IMR-90 (cell line): ENCODE data around the gene MAPK13. TPM values are rescaled to one million over a fixed set of nuclear protein-coding genes. Genes with fewer than 3 reads are reported as not detected.

Experiments used
- ATAC-seq: fragments of 200-7000 bp; cut with Tn5 transposase; 2 replicates; pipeline ENCODE4 v1.9.1; 2020; ENCODE audit warnings: low read depth, mild to moderate bottlenecking, moderate library complexity
- BruUV-seq: library from RNA; stranded (reverse); fragments of 400-500 nt; replicated peaks from 2 replicates; lab custom pipeline; 2021; lab: Mats Ljungman, UMichigan
- CTCF ChIA-PET: fragments of 300-600 bp; formaldehyde crosslinking; extraction: SDS; loops from one replicate; lab custom pipeline; 2021; ENCODE audit warnings: antibody characterized with exemption; lab: Yijun Ruan, JAX
- POLR2A ChIA-PET: fragments of 300-600 bp; sonication (Branson Sonifier 250); formaldehyde crosslinking; loops from one replicate; lab custom pipeline; 2022; ENCODE audit warnings: antibody characterized with exemption; ENCODE audit not compliant: unreplicated experiment; lab: Charles Lee
- DNase-seq: peaks from one replicate; pipeline ENCODE4 v3.0.0; 2013
- H2AFZ ChIP-seq: replicated peaks from 2 replicates; pipeline ENCODE3; 2013; ENCODE audit warnings: low read length, mild to moderate bottlenecking; ENCODE audit not compliant: poor library complexity
- H2AK5ac ChIP-seq: 2 replicates; pipeline ENCODE4 v1.6.1; 2013; ENCODE audit warnings: low read depth, low read length, inconsistent platforms
- H2AK9ac ChIP-seq: replicated peaks from 2 replicates; pipeline ENCODE3; 2013; ENCODE audit warnings: mild to moderate bottlenecking, low read depth, low read length, moderate library complexity; ENCODE audit not compliant: poor library complexity
- H2BK120ac ChIP-seq: 2 replicates; pipeline ENCODE4 v1.6.1; 2013; ENCODE audit warnings: low read depth, low read length, inconsistent platforms
- H2BK15ac ChIP-seq: 3 replicates; pipeline ENCODE4 v1.6.1; 2013; ENCODE audit warnings: low read depth, low read length, inconsistent platforms
- H2BK20ac ChIP-seq: 2 replicates; pipeline ENCODE4 v1.6.1; 2013; ENCODE audit warnings: low read depth, mild to moderate bottlenecking, inconsistent platforms, low read length, moderate library complexity
- H2BK5ac ChIP-seq: 2 replicates; pipeline ENCODE4 v1.6.1; 2013; ENCODE audit warnings: mild to moderate bottlenecking, low read depth, low read length, inconsistent platforms; ENCODE audit not compliant: poor library complexity, severe bottlenecking
- H3K14ac ChIP-seq: replicated peaks from 2 replicates; pipeline ENCODE4 v1.6.1; 2013; ENCODE audit warnings: low read depth, low read length, inconsistent platforms
- H3K18ac ChIP-seq: 2 replicates; pipeline ENCODE4 v1.6.1; 2013; ENCODE audit warnings: low read depth, low read length, control low read depth
- H3K23ac ChIP-seq: 2 replicates; pipeline ENCODE4 v1.6.1; 2013; ENCODE audit warnings: low read depth, low read length, inconsistent platforms
- H3K27ac ChIP-seq: 2 replicates; pipeline ENCODE4 v1.5.1; 2013; ENCODE audit warnings: mild to moderate bottlenecking, control low read depth, low read length; ENCODE audit not compliant: insufficient read depth
- H3K27me3 ChIP-seq: 2 replicates; pipeline ENCODE4 v1.6.1; 2013; ENCODE audit warnings: low read length; ENCODE audit not compliant: control insufficient read depth, insufficient read depth
- H3K36me3 ChIP-seq: 2 replicates; pipeline ENCODE4 v1.6.1; 2013; ENCODE audit warnings: low read length, mixed read lengths; ENCODE audit not compliant: control insufficient read depth, insufficient read depth
- H3K4ac ChIP-seq: 2 replicates; pipeline ENCODE4 v1.6.1; 2013; ENCODE audit warnings: low read depth, low read length, inconsistent platforms
- H3K4me1 ChIP-seq: 2 replicates; pipeline ENCODE4 v1.6.1; 2013; ENCODE audit warnings: low read length, mixed read lengths; ENCODE audit not compliant: control insufficient read depth, insufficient read depth
- H3K4me2 ChIP-seq: 2 replicates; pipeline ENCODE4 v1.6.1; 2013; ENCODE audit warnings: low read depth, mild to moderate bottlenecking, control low read depth, low read length, moderate library complexity
- H3K4me3 ChIP-seq: 2 replicates; pipeline ENCODE4 v1.5.1; 2013; ENCODE audit warnings: low read depth, mild to moderate bottlenecking, control low read depth, low read length, moderate library complexity; ENCODE audit not compliant: insufficient read depth
- H3K56ac ChIP-seq: 2 replicates; pipeline ENCODE4 v1.6.1; 2013; ENCODE audit warnings: low read length, inconsistent platforms; ENCODE audit not compliant: insufficient read depth; ENCODE audit errors: extremely low read depth
- H3K79me1 ChIP-seq, 2 experiments: 2 replicates each; pipeline ENCODE4 v1.6.1; 2013; ENCODE audit warnings: low read length in 2 of 2, inconsistent platforms in 1 of 2, low read depth in 1 of 2
- H3K9ac ChIP-seq: 2 replicates; pipeline ENCODE4 v1.6.1; 2013; ENCODE audit warnings: low read depth, low read length, control low read depth
- H3K9me1 ChIP-seq: 2 replicates; pipeline ENCODE4 v1.6.1; 2013; ENCODE audit warnings: low read length, inconsistent platforms; ENCODE audit not compliant: insufficient read depth
- H3K9me3 ChIP-seq: 2 replicates; pipeline ENCODE4 v1.6.1; 2013; ENCODE audit warnings: low read length; ENCODE audit not compliant: control insufficient read depth, insufficient read depth
- H4K20me1 ChIP-seq: 2 replicates; pipeline ENCODE4 v1.6.1; 2013; ENCODE audit warnings: low read length, inconsistent platforms; ENCODE audit not compliant: insufficient read depth
- H4K5ac ChIP-seq: 2 replicates; pipeline ENCODE4 v1.6.1; 2013; ENCODE audit warnings: mild to moderate bottlenecking, low read depth, low read length, control low read depth
- H4K8ac ChIP-seq, 2 experiments: 2 replicates each; pipeline ENCODE4 v1.6.1; 2013; ENCODE audit warnings: low read depth in 2 of 2, low read length in 2 of 2, control low read depth in 1 of 2, inconsistent platforms in 1 of 2
- H4K91ac ChIP-seq: 2 replicates; pipeline ENCODE4 v1.6.1; 2013; ENCODE audit warnings: low read depth, low read length, inconsistent platforms; ENCODE audit not compliant: insufficient read depth
- FOS ChIP-seq: fragments of 150-350 bp; IDR thresholded peaks from 2 replicates; pipeline ENCODE4 v1.6.1; 2016; ENCODE audit warnings: low read depth, low read length
- MXI1 ChIP-seq: IDR thresholded peaks from 2 replicates; pipeline ENCODE4 v1.6.1; 2012; ENCODE audit warnings: low read depth, mild to moderate bottlenecking, low read length, moderate library complexity, borderline replicate concordance
- POLR2A ChIP-seq: IDR thresholded peaks from 2 replicates; pipeline ENCODE4 v1.6.1; 2012; ENCODE audit warnings: mild to moderate bottlenecking, low read depth, low read length
- WGBS, 2 experiments: methylation state at CpG; one replicate each; pipeline versions ENCODE4 v1.1.5 to v1.1.7; 2013; ENCODE audit warnings: missing lambda C conversion rate in 2 of 2; ENCODE audit not compliant: insufficient read length in 1 of 2; ENCODE audit errors: extremely low coverage in 2 of 2; 5-methylcytosine and 5-hydroxymethylcytosine counted together
- dilution Hi-C: fragments of 300-500 bp; cut with HindIII; formaldehyde crosslinking; loops from one replicate; pipeline ENCODE4 v1.14.3; 2018; ENCODE audit warnings: low sequenced_read_pairs; ENCODE audit not compliant: unreplicated experiment
- in situ Hi-C: fragments of 300-500 bp; cut with MboI; formaldehyde crosslinking; loops from 3 replicates; pipeline ENCODE4 v1.14.3; 2019; ENCODE audit warnings: low sequenced_read_pairs, inconsistent platforms, mixed read lengths
- intact Hi-C: fragments of 100-400 bp; cut with micrococcal nuclease; formaldehyde crosslinking; loops from 2 replicates; pipeline ENCODE4 v1.10.0; 2022
- polyA plus RNA-seq, 3 experiments: library from polyadenylated mRNA; depleted of rRNA; stranded (reverse); fragments of >200 nt; gene quantifications; 2 replicates each; pipeline ENCODE4 v1.2.3, GENCODE V29; 2012; ENCODE audit warnings: low replicate concordance in 1 of 3
- total RNA-seq: library from RNA; depleted of rRNA; stranded (reverse); fragments of >200 nt; gene quantifications from 2 replicates; pipeline ENCODE4 v1.2.3, GENCODE V29; 2012

MAPK13 gene
- total and polyA plus RNA-seq, 2 of the 4 experiments (the other 2 are of a cell fraction) = 2.0 to 2.9 TPM

DNA sequence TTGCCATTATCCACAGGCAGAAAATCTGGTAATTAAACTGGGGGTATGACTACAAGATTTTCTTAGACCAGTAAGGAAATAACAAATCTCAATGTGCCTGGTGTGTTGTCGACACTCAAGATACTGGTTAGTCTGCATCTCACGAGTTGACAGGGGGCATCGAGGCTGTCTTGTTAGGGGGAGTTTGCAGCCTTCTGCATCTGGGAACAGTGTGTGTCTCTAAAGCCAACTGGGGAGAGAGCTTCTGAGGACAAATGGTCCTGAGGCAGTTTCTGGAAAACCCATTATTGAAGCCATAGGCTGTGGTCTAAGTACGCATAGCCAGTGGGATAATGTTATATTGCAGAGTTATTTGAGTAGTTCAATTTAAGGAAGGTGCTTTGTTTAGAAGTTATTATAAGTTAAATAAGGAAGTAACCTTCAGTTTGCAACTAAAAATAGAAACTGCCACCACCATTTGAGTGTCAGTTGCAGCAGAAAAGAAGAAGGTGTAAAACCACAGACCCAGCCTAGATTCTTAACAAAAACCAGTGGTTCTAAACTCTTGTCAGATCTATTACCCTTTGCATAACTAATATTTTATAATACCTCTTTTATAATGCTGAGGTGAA is 15.4 kb upstream of the MAPK13 start:
- in situ Hi-C loops (no loop called here), dilution Hi-C loops (no loop called here), intact Hi-C loops (no loop called here)
- Histone ChIP-seq H2BK15ac (no peak overlapping the region), H2BK120ac (no peak overlapping the region), H2BK5ac (no peak overlapping the region), H3K18ac (no peak overlapping the region), H4K20me1 (no peaks in the 10 kb centered on the region), H2AFZ (no peak overlapping the region), H3K4ac (no peak overlapping the region), H3K36me3 (peaks cover 11% of the 10 kb centered on the region; the same call in 1 of the 2 replicates), H2AK9ac (no peak overlapping the region), H3K56ac (no peak overlapping the region), H3K27me3 (no peaks in the 10 kb centered on the region), H2BK20ac (no peak overlapping the region), H4K8ac (no peak overlapping the region), H2AK5ac (no peak overlapping the region), H3K14ac (no peak overlapping the region), H3K9me1 (peaks cover 3% of the 10 kb centered on the region; the same call in 1 of the 2 replicates), H3K4me1 (no peaks in the 10 kb centered on the region), H3K4me3 (no peak overlapping the region), H3K9me3 (no peaks in the 10 kb centered on the region), H3K4me2 (no peak overlapping the region), H3K79me1 (no peaks in the 10 kb centered on the region; a peak in 1 of 4 replicates), H3K23ac (no peak overlapping the region), H4K91ac (no peak overlapping the region), H3K9ac (no peak overlapping the region), H3K27ac (no peak overlapping the region), H4K5ac (no peak overlapping the region)
- 60% methylated on average over 2 of the region's 4 CpGs; no CpG with 5 or more reads in 1 of the 2 experiments for WGBS, 2 experiments
- DNase-seq (no peak), ATAC-seq (no peak)
- no peak for TF ChIP-seq MXI1
- TF ChIP-seq FOS = no peak
- TF ChIP-seq POLR2A = no peak
- no TSS peak for BruUV-seq
- ChIA-PET CTCF (interaction anchor here (0.6 kb wide), 1 partner anchor 55 kb away, joined by 4 read pairs; no protein-coding TSS in a partner anchor), POLR2A (no interaction called here)
